Upper lobe of right lung (tissue), 1 donor: ENCODE data around the gene S100A14. TPM values are rescaled to one million over a fixed set of nuclear protein-coding genes. Genes with fewer than 3 reads are reported as not detected.
A peak's percentile ranks its signal among the peaks of the same experiment; 100 is the strongest.
"Not testable (repeated sequence)": the region's sequence is repeated elsewhere in the genome, so short reads cannot be mapped to it uniquely, and the experiment has no call there.

Experiments used
- ATAC-seq: fragments of 200-7000 bp; cut with Tn5 transposase; one replicate; pipeline ENCODE4 v1.9.1; 2020; ENCODE audit warnings: mild to moderate bottlenecking, moderate library complexity
- DNase-seq: peaks from one replicate; pipeline ENCODE4 v3.0.0-alpha.2; 2020
- H3K27ac ChIP-seq: fragments of 200-600 bp; one replicate; pipeline ENCODE4 v1.8.0; 2022
- H3K27me3 ChIP-seq: fragments of 200-600 bp; one replicate; pipeline ENCODE4 v1.8.0; 2022; ENCODE audit warnings: mild to moderate bottlenecking
- H3K36me3 ChIP-seq: fragments of 200-600 bp; one replicate; pipeline ENCODE4 v1.8.0; 2022
- H3K4me1 ChIP-seq: fragments of 200-600 bp; one replicate; pipeline ENCODE4 v1.8.0; 2022
- H3K4me3 ChIP-seq: fragments of 200-600 bp; one replicate; pipeline ENCODE4 v1.8.0; 2022; ENCODE audit warnings: mild to moderate bottlenecking
- H3K9me3 ChIP-seq: fragments of 200-600 bp; one replicate; pipeline ENCODE4 v1.8.0; 2022
- CTCF ChIP-seq: fragments of 200-600 bp; IDR thresholded peaks from one replicate; pipeline ENCODE4 v1.8.0; 2022; ENCODE audit warnings: antibody characterized with exemption
- intact Hi-C: fragments of 100-400 bp; cut with DNase I; formaldehyde crosslinking; loops from one replicate; pipeline ENCODE4 v1.11.0; 2022
- total RNA-seq: library from RNA; stranded (reverse); fragmentation: NEBNext Ultra II Directional; extraction: Animal tissue kit (Norgen Biotek cat#: 25700); gene quantifications from one replicate; pipeline ENCODE4 v1.2.1, GENCODE V29; 2021
- donor health status: DM: no; HTN: yes; CAD: no; lungs with severe emphysema.

S100A14 gene
- total RNA-seq, 1 donor from 2014 or later = 112 TPM

GRCh38 chr1:153643816-153644215 lies 27.7 kb upstream of the S100A14 start:
- intact Hi-C loops = no loop called here
- H3K4me1 ChIP-seq = peaks cover 19% of the 10 kb centered on the region
- H3K27me3 ChIP-seq = no peaks in the 10 kb centered on the region
- H3K9me3 ChIP-seq = no peaks in the 10 kb centered on the region
- H3K36me3 ChIP-seq = peaks cover 85% of the 10 kb centered on the region
- no peak overlapping the region for H3K27ac ChIP-seq
- ATAC-seq (no peak), DNase-seq (no peak)
- TF ChIP-seq CTCF = no peak
- no peak overlapping the region for H3K4me3 ChIP-seq

DNA sequence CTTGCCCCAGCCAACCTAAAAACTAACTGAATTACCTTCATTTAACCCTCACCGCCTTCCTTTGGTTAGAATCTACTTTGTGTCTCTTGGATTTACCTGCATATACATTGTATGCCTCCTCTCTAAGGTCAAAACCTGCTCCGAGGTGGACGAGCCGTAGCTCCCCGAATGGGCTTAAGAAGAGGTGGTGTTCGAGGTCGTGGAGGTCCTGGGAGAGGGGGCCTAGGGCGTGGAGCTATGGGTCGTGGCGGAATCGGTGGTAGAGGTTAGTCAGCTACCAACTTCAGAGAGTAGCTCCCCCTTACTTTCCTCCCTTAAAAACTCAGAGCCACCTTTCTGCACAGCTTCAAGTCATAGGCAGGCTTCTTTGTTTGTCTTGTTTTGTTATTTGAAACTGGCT lies 27.0 kb upstream of the S100A14 start:
- ATAC-seq (no peak), DNase-seq (no peak)
- no peak overlapping the region for H3K4me3 ChIP-seq
- H3K9me3 ChIP-seq = no peaks in the 10 kb centered on the region
- H3K36me3 ChIP-seq = peaks cover 92% of the 10 kb centered on the region
- H3K27ac ChIP-seq = no peak overlapping the region
- no peak for TF ChIP-seq CTCF
- H3K4me1 ChIP-seq = peaks cover 19% of the 10 kb centered on the region
- no peaks in the 10 kb centered on the region for H3K27me3 ChIP-seq
- intact Hi-C loops = no loop called here

DNA sequence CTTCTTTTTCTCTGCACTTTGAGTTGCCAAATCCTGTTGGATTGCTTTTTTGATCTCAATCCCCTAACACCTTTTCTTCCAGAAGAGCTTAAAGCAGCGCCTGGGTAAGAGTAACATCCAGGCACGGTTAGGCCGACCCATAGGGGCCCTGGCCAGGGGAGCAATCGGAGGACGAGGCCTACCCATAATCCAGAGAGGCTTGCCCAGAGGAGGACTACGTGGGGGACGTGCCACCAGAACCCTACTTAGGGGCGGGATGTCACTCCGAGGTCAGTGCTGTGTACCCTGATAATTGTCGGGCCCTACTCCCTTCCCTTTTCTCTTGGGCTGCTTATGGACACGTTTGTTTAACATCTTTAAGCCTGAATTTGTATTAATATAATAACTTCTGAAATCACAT lies 26.0 kb upstream of the S100A14 start:
- ATAC-seq = no peak
- H3K4me3 ChIP-seq = no peak overlapping the region
- no peaks in the 10 kb centered on the region for H3K9me3 ChIP-seq
- no peak overlapping the region for H3K27ac ChIP-seq
- H3K36me3 ChIP-seq = peaks cover 100% of the 10 kb centered on the region
- DNase-seq = no peak
- intact Hi-C loops = no loop called here
- no peak for TF ChIP-seq CTCF
- no peaks in the 10 kb centered on the region for H3K27me3 ChIP-seq
- H3K4me1 ChIP-seq = peaks cover 17% of the 10 kb centered on the region

DNA sequence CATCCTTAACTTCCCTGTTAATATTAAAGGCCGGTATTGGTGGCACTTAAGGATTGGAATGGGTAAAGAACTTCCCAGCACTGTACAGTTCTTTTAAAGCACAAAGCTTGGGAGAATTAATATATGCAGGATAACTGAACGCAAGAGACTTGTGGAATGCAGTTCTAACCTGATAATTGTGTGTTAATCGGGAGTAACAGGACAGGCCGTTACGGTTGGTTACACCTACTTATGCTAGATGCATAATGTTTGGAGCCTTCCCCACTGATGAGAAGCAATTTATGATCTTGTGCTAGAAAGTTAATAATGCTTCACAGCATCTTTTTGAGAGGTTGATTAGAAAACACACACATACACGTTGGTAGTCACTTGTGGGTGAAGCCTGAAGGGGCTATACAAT lies 24.7 kb upstream of the S100A14 start:
- ATAC-seq = no peak
- Histone ChIP-seq H3K9me3 (no peaks in the 10 kb centered on the region), H3K36me3 (peaks cover 100% of the 10 kb centered on the region), H3K27ac (no peak overlapping the region), H3K4me1 (peaks cover 25% of the 10 kb centered on the region), H3K27me3 (no peaks in the 10 kb centered on the region), H3K4me3 (no peak overlapping the region)
- no peak for DNase-seq
- TF ChIP-seq CTCF = no peak
- intact Hi-C loops = no loop called here

DNA sequence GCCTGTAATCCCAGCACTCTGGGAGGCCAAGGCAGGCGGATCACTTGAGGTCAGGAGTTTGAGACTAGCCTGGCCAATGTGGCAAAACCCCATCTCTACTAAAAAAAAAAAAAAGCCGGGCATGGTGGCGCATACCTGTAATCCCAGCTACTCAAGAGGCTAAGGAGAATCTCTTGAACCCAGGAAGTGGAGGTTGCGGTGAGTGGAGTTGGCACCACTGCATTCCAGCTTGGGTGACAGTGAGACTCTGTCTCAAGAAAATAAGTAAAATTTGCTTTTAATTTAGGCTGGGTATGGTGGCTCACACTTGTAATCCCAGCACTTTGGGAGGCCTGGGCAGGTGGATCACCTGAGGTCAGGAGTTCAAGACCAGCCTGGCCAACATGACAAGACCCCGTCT lies 24.1 kb upstream of the S100A14 start:
- Histone ChIP-seq H3K36me3 (peaks cover 93% of the 10 kb centered on the region), H3K4me1 (peaks cover 31% of the 10 kb centered on the region)
- H3K27ac ChIP-seq, intact Hi-C loops, DNase-seq, H3K4me3 ChIP-seq, H3K9me3 ChIP-seq, H3K27me3 ChIP-seq: not testable (repeated sequence)
- ATAC-seq = peak; percentile 35

DNA sequence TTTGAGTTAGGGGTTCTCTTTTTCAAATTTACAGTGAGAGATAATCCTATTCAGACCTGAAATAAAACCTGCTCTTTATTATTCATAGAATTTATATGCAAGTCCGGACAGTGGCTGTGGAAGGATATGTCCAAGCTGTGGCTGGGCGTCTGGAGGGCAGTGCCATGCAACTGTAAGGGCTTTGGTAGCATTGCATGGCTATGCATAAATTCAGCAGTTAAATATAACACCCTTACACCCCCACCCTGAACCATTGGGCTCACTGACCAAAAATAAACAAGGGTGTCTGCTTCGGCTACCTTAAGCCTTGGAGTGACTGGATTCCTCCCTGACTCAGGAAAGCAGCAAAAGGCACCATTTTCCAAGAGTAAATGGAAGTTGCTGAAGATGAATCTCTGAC lies 23.2 kb upstream of the S100A14 start:
- no peaks in the 10 kb centered on the region for H3K27me3 ChIP-seq
- H3K9me3 ChIP-seq = no peaks in the 10 kb centered on the region
- H3K36me3 ChIP-seq = peaks cover 84% of the 10 kb centered on the region
- DNase-seq = no peak
- no peak overlapping the region for H3K4me3 ChIP-seq
- ATAC-seq = no peak
- TF ChIP-seq CTCF = no peak
- H3K4me1 ChIP-seq = peaks cover 36% of the 10 kb centered on the region
- intact Hi-C loops = no loop called here
- no peak overlapping the region for H3K27ac ChIP-seq
